ENCODE results near the gene RCSD1. TPM values are rescaled to one million over a fixed set of nuclear protein-coding genes. Genes with fewer than 3 reads are reported as not detected.

Gene RCSD1
- total RNA-seq, 1 donor from 2014 or later = 0.98 TPM

DNA sequence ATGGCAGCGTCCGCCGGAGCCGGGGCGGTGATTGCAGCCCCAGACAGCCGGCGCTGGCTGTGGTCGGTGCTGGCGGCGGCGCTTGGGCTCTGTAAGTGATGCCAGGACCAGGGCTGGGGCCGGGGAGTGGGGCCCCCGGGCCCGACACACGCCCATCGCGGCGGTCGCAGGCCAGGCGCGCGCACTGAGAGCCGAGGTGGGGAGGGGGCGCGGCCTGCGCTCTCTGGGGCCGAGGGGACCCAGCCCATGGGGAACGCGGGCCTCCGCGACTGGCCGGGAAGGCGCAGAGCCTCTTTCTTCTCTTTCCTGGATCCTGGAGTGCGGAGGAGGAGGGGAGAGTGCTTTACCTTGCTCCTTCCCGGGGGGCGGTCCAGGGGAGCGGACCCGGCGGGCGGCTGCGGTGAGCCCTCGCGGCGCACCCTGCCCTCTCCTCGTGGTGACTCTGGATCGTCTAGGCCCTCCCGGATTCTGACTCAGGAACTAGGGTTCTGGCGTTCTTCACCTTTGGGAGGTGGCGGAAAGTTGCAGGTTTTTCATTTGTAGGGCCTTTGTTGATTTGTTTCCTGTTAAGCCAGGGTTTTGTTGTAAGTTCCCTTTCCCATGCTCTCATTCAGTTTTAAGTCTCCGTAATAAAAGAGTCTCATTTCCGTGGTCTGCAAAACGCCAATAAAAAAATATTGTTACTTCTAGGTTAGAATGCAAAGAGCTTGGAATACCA is 92.3 kb downstream of the RCSD1 start:
- no peaks in the 10 kb centered on the region for H3K9me3 Mint-ChIP-seq (ENCODE audit: unreplicated experiment)
- Histone ChIP-seq H3K36me3 (ENCODE audit: insufficient read depth, low read length) (no peaks in the 10 kb centered on the region), H3K27ac (ENCODE audit: low read depth, low read length) (peak overlapping the region; percentile 55), H3K9me3 (ENCODE audit: insufficient read depth, low read depth, low read length) (no peaks in the 10 kb centered on the region), H3K4me3 (ENCODE audit: insufficient read depth, low read depth, low read length) (peak overlapping the region; percentile 76), H3K27me3 (ENCODE audit: insufficient read depth, low read length) (no peaks in the 10 kb centered on the region), H3K79me2 (ENCODE audit: insufficient read depth, low read length) (peaks cover 50% of the 10 kb centered on the region), H4K20me1 (ENCODE audit: insufficient read depth, low read length) (peaks cover 41% of the 10 kb centered on the region), H3K9ac (ENCODE audit: low read length) (peak overlapping the region; percentile 81), H3K4me2 (ENCODE audit: low read length) (peak overlapping the region; percentile 84), H2AFZ (ENCODE audit: low read depth, low read length) (peak overlapping the region; percentile 90), H3K4me1 (ENCODE audit: insufficient read depth, low read length) (peaks cover 21% of the 10 kb centered on the region)
- FAIRE-seq (no peak), DNase-seq (ENCODE audit: low read depth) (no peak)
- no peaks in the 10 kb centered on the region for H3K27me3 Mint-ChIP-seq (ENCODE audit: low read depth, unreplicated experiment)
- TF ChIP-seq, protein P1, sequence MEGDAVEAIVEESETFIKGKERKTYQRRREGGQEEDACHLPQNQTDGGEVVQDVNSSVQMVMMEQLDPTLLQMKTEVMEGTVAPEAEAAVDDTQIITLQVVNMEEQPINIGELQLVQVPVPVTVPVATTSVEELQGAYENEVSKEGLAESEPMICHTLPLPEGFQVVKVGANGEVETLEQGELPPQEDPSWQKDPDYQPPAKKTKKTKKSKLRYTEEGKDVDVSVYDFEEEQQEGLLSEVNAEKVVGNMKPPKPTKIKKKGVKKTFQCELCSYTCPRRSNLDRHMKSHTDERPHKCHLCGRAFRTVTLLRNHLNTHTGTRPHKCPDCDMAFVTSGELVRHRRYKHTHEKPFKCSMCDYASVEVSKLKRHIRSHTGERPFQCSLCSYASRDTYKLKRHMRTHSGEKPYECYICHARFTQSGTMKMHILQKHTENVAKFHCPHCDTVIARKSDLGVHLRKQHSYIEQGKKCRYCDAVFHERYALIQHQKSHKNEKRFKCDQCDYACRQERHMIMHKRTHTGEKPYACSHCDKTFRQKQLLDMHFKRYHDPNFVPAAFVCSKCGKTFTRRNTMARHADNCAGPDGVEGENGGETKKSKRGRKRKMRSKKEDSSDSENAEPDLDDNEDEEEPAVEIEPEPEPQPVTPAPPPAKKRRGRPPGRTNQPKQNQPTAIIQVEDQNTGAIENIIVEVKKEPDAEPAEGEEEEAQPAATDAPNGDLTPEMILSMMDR (IDR thresholded peaks at IDR 0.05; ENCODE audit: insufficient read depth, low read depth, low read length) = no peak
- no peak for TF ChIP-seq EZH2 (IDR thresholded peaks at IDR 0.05; ENCODE audit: insufficient read depth, low read length)
- H3K4me3 Mint-ChIP-seq (ENCODE audit: unreplicated experiment) = peak overlapping the region; percentile 93
- peaks cover 37% of the 10 kb centered on the region for H3K4me1 Mint-ChIP-seq (ENCODE audit: low read depth, unreplicated experiment)
- H3K36me3 Mint-ChIP-seq (ENCODE audit: low read depth, unreplicated experiment) = no peaks in the 10 kb centered on the region
- H3K27ac Mint-ChIP-seq (ENCODE audit: unreplicated experiment) = no peak overlapping the region

DNA sequence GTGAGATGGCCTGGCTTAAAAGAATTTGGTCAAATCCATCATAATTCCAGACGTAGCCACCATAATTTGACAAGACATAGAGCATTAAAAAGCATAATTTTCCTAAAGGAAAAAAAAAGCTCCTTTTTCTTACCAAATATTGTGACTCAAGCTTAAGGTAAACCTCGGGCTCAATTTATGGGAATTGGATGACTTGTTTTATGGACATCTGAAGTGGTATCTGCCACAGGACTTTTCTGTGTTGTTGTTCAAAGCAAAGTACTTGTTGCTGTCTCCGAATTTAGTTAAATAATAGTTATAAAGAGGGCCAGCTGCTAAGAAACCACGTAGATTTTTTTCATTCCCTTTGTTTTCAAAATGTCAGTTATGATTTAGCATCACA is 92.8 kb downstream of the RCSD1 start:
- Histone ChIP-seq H3K4me1 (ENCODE audit: insufficient read depth, low read length) (peaks cover 21% of the 10 kb centered on the region), H3K27ac (ENCODE audit: low read depth, low read length) (peak overlapping the region; percentile 55), H3K79me2 (ENCODE audit: insufficient read depth, low read length) (peaks cover 55% of the 10 kb centered on the region), H3K27me3 (ENCODE audit: insufficient read depth, low read length) (no peaks in the 10 kb centered on the region), H4K20me1 (ENCODE audit: insufficient read depth, low read length) (peaks cover 47% of the 10 kb centered on the region), H3K9me3 (ENCODE audit: insufficient read depth, low read depth, low read length) (no peaks in the 10 kb centered on the region), H3K9ac (ENCODE audit: low read length) (peak overlapping the region; percentile 81), H3K4me2 (ENCODE audit: low read length) (peak overlapping the region; percentile 84), H3K36me3 (ENCODE audit: insufficient read depth, low read length) (no peaks in the 10 kb centered on the region), H2AFZ (ENCODE audit: low read depth, low read length) (no peak overlapping the region), H3K4me3 (ENCODE audit: insufficient read depth, low read depth, low read length) (peak overlapping the region; percentile 76)
- Mint-ChIP-seq H3K36me3 (ENCODE audit: low read depth, unreplicated experiment) (no peaks in the 10 kb centered on the region), H3K4me3 (ENCODE audit: unreplicated experiment) (peak overlapping the region; percentile 93), H3K4me1 (ENCODE audit: low read depth, unreplicated experiment) (peaks cover 37% of the 10 kb centered on the region), H3K9me3 (ENCODE audit: unreplicated experiment) (no peaks in the 10 kb centered on the region), H3K27me3 (ENCODE audit: low read depth, unreplicated experiment) (no peaks in the 10 kb centered on the region), H3K27ac (ENCODE audit: unreplicated experiment) (peak overlapping the region; percentile 67)
- no peak for FAIRE-seq
- no peak for DNase-seq (ENCODE audit: low read depth)
- TF ChIP-seq EZH2 (IDR thresholded peaks at IDR 0.05; ENCODE audit: insufficient read depth, low read length) = no peak

GRCh38 chr1:167723707-167724323 is 93.8 kb downstream of the RCSD1 start:
- H3K27me3 ChIP-seq (ENCODE audit: insufficient read depth, low read length) = no peaks in the 10 kb centered on the region
- no peaks in the 10 kb centered on the region for H3K9me3 ChIP-seq (ENCODE audit: insufficient read depth, low read depth, low read length)
- peak overlapping the region; percentile 81 for H3K9ac ChIP-seq (ENCODE audit: low read length)
- H3K27ac Mint-ChIP-seq (ENCODE audit: unreplicated experiment) = peak overlapping the region; percentile 44
- H3K4me1 ChIP-seq (ENCODE audit: insufficient read depth, low read length) = peaks cover 21% of the 10 kb centered on the region
- TF ChIP-seq, protein P1 (IDR thresholded peaks at IDR 0.05; ENCODE audit: insufficient read depth, low read depth, low read length) = no peak
- no peak for TF ChIP-seq EZH2 (IDR thresholded peaks at IDR 0.05; ENCODE audit: insufficient read depth, low read length)
- no peaks in the 10 kb centered on the region for H3K9me3 Mint-ChIP-seq (ENCODE audit: unreplicated experiment)
- H3K79me2 ChIP-seq (ENCODE audit: insufficient read depth, low read length) = peaks cover 64% of the 10 kb centered on the region
- H2AFZ ChIP-seq (ENCODE audit: low read depth, low read length) = no peak overlapping the region
- peak overlapping the region; percentile 76 for H3K4me3 ChIP-seq (ENCODE audit: insufficient read depth, low read depth, low read length)
- H3K36me3 ChIP-seq (ENCODE audit: insufficient read depth, low read length) = no peaks in the 10 kb centered on the region
- no peaks in the 10 kb centered on the region for H3K36me3 Mint-ChIP-seq (ENCODE audit: low read depth, unreplicated experiment)
- H3K4me1 Mint-ChIP-seq (ENCODE audit: low read depth, unreplicated experiment) = peaks cover 40% of the 10 kb centered on the region
- H4K20me1 ChIP-seq (ENCODE audit: insufficient read depth, low read length) = peaks cover 53% of the 10 kb centered on the region
- peak overlapping the region; percentile 93 for H3K4me3 Mint-ChIP-seq (ENCODE audit: unreplicated experiment)
- H3K4me2 ChIP-seq (ENCODE audit: low read length) = peak overlapping the region; percentile 84
- no peaks in the 10 kb centered on the region for H3K27me3 Mint-ChIP-seq (ENCODE audit: low read depth, unreplicated experiment)
- DNase-seq (ENCODE audit: low read depth) = no peak
- FAIRE-seq = no peak
- H3K27ac ChIP-seq (ENCODE audit: low read depth, low read length) = no peak overlapping the region

All from astrocyte (in vitro differentiated cells and primary cell).